ENCODE measurements around the gene HAUS7. TPM values are rescaled to one million over a fixed set of nuclear protein-coding genes. Genes with fewer than 3 reads are reported as not detected.

Gene HAUS7
- total and polyA plus RNA-seq, 3 experiments from 2014 or later: 29.9 to 73.8 (median 70.2) TPM

DNA sequence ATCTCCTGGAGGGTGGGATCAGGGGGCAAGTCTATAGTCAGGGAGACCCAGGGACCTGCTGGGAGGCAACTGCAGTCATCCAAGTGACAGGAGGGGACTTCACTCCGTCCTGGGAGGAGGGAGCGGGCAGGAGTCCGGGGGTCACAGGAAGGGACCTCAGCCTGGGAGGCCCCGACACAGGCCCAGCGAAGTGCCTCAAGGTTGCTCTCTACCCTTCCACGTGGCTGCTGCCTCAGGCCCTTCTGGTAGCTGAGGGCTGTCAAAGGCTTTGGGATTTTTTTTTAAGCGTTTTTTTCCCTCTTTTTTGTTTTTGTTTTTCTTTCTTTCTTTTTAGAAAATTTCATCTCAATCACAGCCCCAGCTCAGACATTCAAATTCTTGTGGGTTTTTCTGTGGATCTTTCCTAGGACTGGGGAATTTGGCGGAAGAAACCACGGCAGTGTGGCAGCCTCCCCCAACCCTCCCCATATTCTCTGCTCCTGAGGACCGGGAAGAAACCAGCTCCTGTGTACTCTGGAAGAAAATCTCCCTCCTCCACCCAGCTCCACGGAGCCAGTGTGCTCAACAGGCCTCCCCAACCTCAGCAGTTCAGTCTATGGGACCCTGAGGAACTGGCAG is 1.4 kb upstream of the HAUS7 start:
- H3K27ac ChIP-seq (ENCODE audit: low read depth, low read length): no peak overlapping the region

GRCh38 chrX:153469811-153470410 is 465 bp downstream of the HAUS7 start:
- no peaks in the 10 kb centered on the region for H3K36me3 ChIP-seq (ENCODE audit: insufficient read depth, low read length)
- no peaks in the 10 kb centered on the region for H3K9me3 Mint-ChIP-seq
- H3K4me3 ChIP-seq (ENCODE audit: low read length): peak overlapping the region; percentile 80
- peaks cover 0 to 1% of the 10 kb centered on the region in 2 donors for H3K27me3 Mint-ChIP-seq
- DNase-seq: peak in 3 of 5 donors; percentile 5 to 51 (median 7)
- H3K4me1 Mint-ChIP-seq: peaks cover 5 to 27% (median 19%) of the 10 kb centered on the region in 3 donors
- H3K9me3 ChIP-seq (ENCODE audit: low read length): no peaks in the 10 kb centered on the region
- ChIA-PET POLR2A (no interaction called here), CTCF (interaction anchor here (0.6 to 4.0 kb wide), 5 partner anchors 9 to 529 kb away, joined by 3 to 31 read pairs (median 4); no protein-coding TSS in a partner anchor)
- H3K4me3 Mint-ChIP-seq: peak overlapping the region; percentile 79 to 92 (median 82)
- peak overlapping the region; percentile 59 for H3K27ac ChIP-seq (ENCODE audit: low read depth, low read length)
- peaks cover 16% of the 10 kb centered on the region for H3K4me1 ChIP-seq (ENCODE audit: insufficient read depth, low read length)
- H3K27ac Mint-ChIP-seq: peak overlapping the region in 6 of 8 donors; percentile 45 to 83 (median 58)
- H3K36me3 Mint-ChIP-seq: peaks cover 0 to 10% (median 0%) of the 10 kb centered on the region in 3 donors
- no peaks in the 10 kb centered on the region for H3K27me3 ChIP-seq (ENCODE audit: insufficient read depth, low read length, poor library complexity, severe bottlenecking)

More for the DNA sequence above, 1.4 kb upstream of the HAUS7 start:
- Mint-ChIP-seq H3K4me1 (peaks cover 5 to 27% (median 19%) of the 10 kb centered on the region in 3 donors), H3K27ac (peak overlapping the region in 1 of 8 donors; percentile 17), H3K9me3 (no peaks in the 10 kb centered on the region), H3K27me3 (peaks cover 0 to 5% of the 10 kb centered on the region in 2 donors), H3K4me3 (peak overlapping the region in 1 of 7 donors; percentile 15), H3K36me3 (peaks cover 0 to 7% (median 0%) of the 10 kb centered on the region in 3 donors)
- H3K27me3 ChIP-seq (ENCODE audit: insufficient read depth, low read length, poor library complexity, severe bottlenecking): no peaks in the 10 kb centered on the region
- ChIA-PET POLR2A (interaction anchor here (0.5 to 1.3 kb wide), 3 partner anchors 439 to 1056 kb away, joined by 3 to 5 read pairs (median 3); no protein-coding TSS in a partner anchor), CTCF (interaction anchor here (1.1 to 4.0 kb wide), 4 partner anchors 36 to 530 kb away, joined by 4 to 31 read pairs (median 8); no protein-coding TSS in a partner anchor)
- no peak for DNase-seq
- no peaks in the 10 kb centered on the region for H3K9me3 ChIP-seq (ENCODE audit: low read length)
- no peaks in the 10 kb centered on the region for H3K36me3 ChIP-seq (ENCODE audit: insufficient read depth, low read length)
- H3K4me3 ChIP-seq (ENCODE audit: low read length): no peak overlapping the region
- H3K4me1 ChIP-seq (ENCODE audit: insufficient read depth, low read length): peaks cover 16% of the 10 kb centered on the region

DNA sequence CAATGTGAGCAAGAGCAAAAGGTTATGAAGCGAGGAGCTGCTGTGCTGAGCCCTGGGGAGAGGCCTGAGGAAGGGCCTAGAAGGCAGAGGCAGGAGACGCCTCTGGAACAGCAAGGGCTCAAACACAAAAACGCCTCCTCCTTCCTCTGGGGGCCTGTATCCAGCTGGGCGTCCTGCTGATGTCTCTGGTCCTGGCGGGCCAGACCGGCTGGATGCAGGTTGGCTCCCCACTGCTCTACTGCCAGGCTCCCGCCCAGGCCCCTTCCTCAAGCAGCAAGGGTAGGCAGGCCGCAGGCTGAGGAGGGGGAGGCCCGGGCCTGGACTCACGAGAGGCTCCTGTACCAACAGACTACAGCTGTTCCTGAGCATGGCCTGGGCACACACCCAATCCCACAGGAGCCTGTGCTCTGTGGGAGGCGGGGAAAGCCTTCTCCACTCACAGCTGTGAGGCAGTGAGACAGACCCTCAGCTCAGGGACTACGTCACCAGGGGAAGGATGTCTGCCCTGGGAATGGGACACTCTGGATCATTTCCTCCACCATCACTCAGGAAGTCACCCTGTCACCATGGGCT is 2.3 kb downstream of the HAUS7 start:
- Mint-ChIP-seq H3K4me3 (peak overlapping the region in 2 of 7 donors; percentile 11 to 65), H3K36me3 (peaks cover 0 to 28% (median 0%) of the 10 kb centered on the region in 3 donors), H3K9me3 (no peaks in the 10 kb centered on the region), H3K27ac (no peak overlapping the region), H3K4me1 (peaks cover 5 to 23% (median 14%) of the 10 kb centered on the region in 3 donors), H3K27me3 (peaks cover 0 to 3% of the 10 kb centered on the region in 2 donors)
- Histone ChIP-seq H3K36me3 (ENCODE audit: insufficient read depth, low read length) (no peaks in the 10 kb centered on the region), H3K27ac (ENCODE audit: low read depth, low read length) (no peak overlapping the region), H3K9me3 (ENCODE audit: low read length) (no peaks in the 10 kb centered on the region), H3K27me3 (ENCODE audit: insufficient read depth, low read length, poor library complexity, severe bottlenecking) (no peaks in the 10 kb centered on the region), H3K4me1 (ENCODE audit: insufficient read depth, low read length) (peaks cover 11% of the 10 kb centered on the region), H3K4me3 (ENCODE audit: low read length) (no peak overlapping the region)
- CTCF ChIA-PET: no interaction called here
- DNase-seq: no peak
- POLR2A ChIA-PET: interaction anchor here (0.5 kb wide), 1 partner anchor 130 kb away, joined by 3 read pairs; no protein-coding TSS in a partner anchor

DNA sequence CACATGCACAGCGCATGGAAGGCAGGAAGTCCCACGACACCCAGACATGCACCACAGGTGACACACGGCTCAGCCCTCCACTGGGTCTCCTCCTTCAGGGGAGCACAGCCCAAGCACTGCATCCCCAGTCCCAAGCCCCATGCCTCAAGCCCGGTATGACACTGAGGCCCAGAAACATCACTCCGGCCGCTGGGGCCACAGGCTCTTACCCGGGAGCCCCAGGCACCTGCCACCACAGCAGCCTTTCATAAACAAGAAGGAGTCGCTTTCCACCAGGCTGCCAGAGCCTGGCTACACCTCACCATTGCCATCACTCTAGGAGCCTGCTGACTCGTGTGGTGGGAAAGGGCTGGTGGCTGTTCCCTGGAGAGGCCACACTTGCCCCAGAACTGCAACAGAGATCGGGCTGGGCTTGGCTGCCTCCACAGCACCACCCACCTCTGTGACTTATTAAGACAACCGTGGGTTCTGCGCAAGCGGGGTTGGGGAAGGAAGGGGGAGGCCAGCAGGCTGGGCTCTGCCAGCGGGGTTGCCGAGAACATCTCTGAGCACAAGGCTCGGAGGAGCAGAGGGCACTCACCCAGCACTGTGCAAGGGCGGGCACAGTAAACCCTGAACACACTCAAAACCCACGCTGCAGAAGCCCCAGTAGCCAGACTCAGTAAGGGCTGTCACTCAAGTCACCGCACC is 4.5 kb downstream of the HAUS7 start:
- Mint-ChIP-seq H3K4me1 (peaks cover 9 to 17% (median 9%) of the 10 kb centered on the region in 3 donors), H3K9me3 (no peaks in the 10 kb centered on the region), H3K27ac (peak overlapping the region in 1 of 8 donors; percentile 72), H3K4me3 (no peak overlapping the region), H3K36me3 (peaks cover 0 to 43% (median 0%) of the 10 kb centered on the region in 3 donors), H3K27me3 (peaks cover 0 to 3% of the 10 kb centered on the region in 2 donors)
- H3K9me3 ChIP-seq (ENCODE audit: low read length): no peaks in the 10 kb centered on the region
- no peaks in the 10 kb centered on the region for H3K27me3 ChIP-seq (ENCODE audit: insufficient read depth, low read length, poor library complexity, severe bottlenecking)
- CTCF ChIA-PET: interaction anchor here (0.8 kb wide), 1 partner anchor 41 kb away, joined by 3 read pairs; no protein-coding TSS in a partner anchor
- DNase-seq: no peak
- no peak overlapping the region for H3K27ac ChIP-seq (ENCODE audit: low read depth, low read length)
- POLR2A ChIA-PET: no interaction called here
- peaks cover 5% of the 10 kb centered on the region for H3K4me1 ChIP-seq (ENCODE audit: insufficient read depth, low read length)
- no peak overlapping the region for H3K4me3 ChIP-seq (ENCODE audit: low read length)
- no peaks in the 10 kb centered on the region for H3K36me3 ChIP-seq (ENCODE audit: insufficient read depth, low read length)

DNA sequence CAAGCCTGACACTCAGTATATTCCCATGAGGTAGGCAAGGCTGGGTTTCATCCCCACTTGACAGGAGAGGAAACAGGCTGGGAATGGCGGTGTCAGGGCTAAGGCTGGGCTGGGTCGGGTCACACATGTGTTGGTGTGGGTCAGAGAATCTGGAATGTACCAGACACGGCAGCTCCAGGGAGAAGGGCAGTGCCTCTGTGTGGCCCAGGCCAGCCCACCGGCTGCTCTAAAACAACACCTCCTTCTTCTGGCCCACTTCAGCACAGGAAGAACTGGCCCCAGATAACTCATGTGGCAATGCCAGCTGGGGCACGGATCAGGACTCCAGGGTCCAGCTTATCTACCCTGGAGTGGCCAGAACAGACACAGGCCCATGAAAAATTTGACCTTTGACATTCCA is 6.3 kb downstream of the HAUS7 start:
- peaks cover 0 to 5% of the 10 kb centered on the region in 2 donors for H3K27me3 Mint-ChIP-seq
- no peak overlapping the region for H3K4me3 ChIP-seq (ENCODE audit: low read length)
- H3K36me3 ChIP-seq (ENCODE audit: insufficient read depth, low read length): no peaks in the 10 kb centered on the region
- H3K36me3 Mint-ChIP-seq: peaks cover 0 to 55% (median 3%) of the 10 kb centered on the region in 3 donors
- H3K27ac ChIP-seq (ENCODE audit: low read depth, low read length): no peak overlapping the region
- POLR2A ChIA-PET: no interaction called here
- no peaks in the 10 kb centered on the region for H3K4me1 ChIP-seq (ENCODE audit: insufficient read depth, low read length)
- DNase-seq: no peak
- no peaks in the 10 kb centered on the region for H3K9me3 ChIP-seq (ENCODE audit: low read length)
- H3K4me1 Mint-ChIP-seq: peaks cover 6 to 11% (median 9%) of the 10 kb centered on the region in 3 donors
- no peaks in the 10 kb centered on the region for H3K27me3 ChIP-seq (ENCODE audit: insufficient read depth, low read length, poor library complexity, severe bottlenecking)
- CTCF ChIA-PET: no interaction called here
- no peak overlapping the region for H3K4me3 Mint-ChIP-seq
- no peak overlapping the region for H3K27ac Mint-ChIP-seq
- no peaks in the 10 kb centered on the region for H3K9me3 Mint-ChIP-seq

DNA sequence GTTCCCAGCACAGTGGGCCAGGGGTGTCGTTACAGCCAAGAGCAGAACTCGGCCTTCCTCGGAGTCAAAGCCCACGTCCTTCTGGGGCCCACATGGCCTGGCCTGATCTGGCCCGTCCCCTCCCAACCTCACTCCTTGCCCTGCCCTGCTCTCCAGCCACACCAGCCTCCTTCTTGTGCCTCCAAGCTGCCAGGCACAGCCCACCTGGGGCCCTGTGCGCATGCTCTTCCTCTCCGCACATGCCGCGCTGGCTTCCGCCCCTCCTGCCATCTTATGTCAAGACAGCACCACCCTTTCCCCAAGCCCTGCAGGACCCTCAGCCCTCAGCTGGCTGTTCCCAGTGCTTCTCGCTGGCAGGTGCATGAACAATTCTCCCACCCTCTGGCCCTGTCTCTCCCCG is 6.8 kb downstream of the HAUS7 start:
- CTCF ChIA-PET: no interaction called here
- no peaks in the 10 kb centered on the region for H3K9me3 Mint-ChIP-seq

GRCh38 chrX:153463031-153463430 is 7.3 kb downstream of the HAUS7 start:
- POLR2A ChIA-PET: no interaction called here
- Histone ChIP-seq H3K27me3 (ENCODE audit: insufficient read depth, low read length, poor library complexity, severe bottlenecking) (no peaks in the 10 kb centered on the region), H3K27ac (ENCODE audit: low read depth, low read length) (no peak overlapping the region), H3K4me3 (ENCODE audit: low read length) (no peak overlapping the region), H3K36me3 (ENCODE audit: insufficient read depth, low read length) (no peaks in the 10 kb centered on the region), H3K4me1 (ENCODE audit: insufficient read depth, low read length) (no peaks in the 10 kb centered on the region), H3K9me3 (ENCODE audit: low read length) (no peaks in the 10 kb centered on the region)
- CTCF ChIA-PET: no interaction called here
- Mint-ChIP-seq H3K27ac (no peak overlapping the region), H3K9me3 (no peaks in the 10 kb centered on the region), H3K4me3 (no peak overlapping the region), H3K36me3 (peaks cover 0 to 63% (median 3%) of the 10 kb centered on the region in 3 donors), H3K4me1 (peaks cover 4 to 9% (median 7%) of the 10 kb centered on the region in 3 donors), H3K27me3 (peaks cover 0 to 5% of the 10 kb centered on the region in 2 donors)
- no peak for DNase-seq

More for the DNA sequence above, 6.8 kb downstream of the HAUS7 start:
- H3K27ac Mint-ChIP-seq: no peak overlapping the region
- peaks cover 0 to 61% (median 3%) of the 10 kb centered on the region in 3 donors for H3K36me3 Mint-ChIP-seq
- Histone ChIP-seq H3K27ac (ENCODE audit: low read depth, low read length) (no peak overlapping the region), H3K9me3 (ENCODE audit: low read length) (no peaks in the 10 kb centered on the region), H3K36me3 (ENCODE audit: insufficient read depth, low read length) (no peaks in the 10 kb centered on the region), H3K4me3 (ENCODE audit: low read length) (no peak overlapping the region), H3K4me1 (ENCODE audit: insufficient read depth, low read length) (no peaks in the 10 kb centered on the region), H3K27me3 (ENCODE audit: insufficient read depth, low read length, poor library complexity, severe bottlenecking) (no peaks in the 10 kb centered on the region)
- H3K4me1 Mint-ChIP-seq: peaks cover 4 to 9% (median 7%) of the 10 kb centered on the region in 3 donors
- no peak overlapping the region for H3K4me3 Mint-ChIP-seq
- peaks cover 0 to 5% of the 10 kb centered on the region in 2 donors for H3K27me3 Mint-ChIP-seq
- POLR2A ChIA-PET: no interaction called here
- DNase-seq: no peak
